ENCODE measurements around the gene CTNNBIP1. TPM values are rescaled to one million over a fixed set of nuclear protein-coding genes. Genes with fewer than 3 reads are reported as not detected.
A peak's percentile ranks its signal among the peaks of the same experiment; 100 is the strongest.

CTNNBIP1 gene
- total and polyA plus RNA-seq, 2 donors (not counting 3 experiments of a cell fraction or from before 2014, with no cell fraction given), result 26.6 to 31.7 TPM

- BruUV-seq (replicated peaks), result no TSS peak
- no peak for FAIRE-seq
Measured at GRCh38 chr1:9908871-9909233, 1.2 kb downstream of the CTNNBIP1 start.

More at GRCh38 chr1:9908871-9909233, 1.2 kb downstream of the CTNNBIP1 start:
- H2AFZ ChIP-seq (ENCODE audit: low read depth, low read length), result no peak overlapping the region
- ChIA-PET CTCF (interaction anchor here (0.8 kb wide), 1 partner anchor 34 kb away, joined by 3 read pairs; the partner anchor contains the start of genes LZIC and NMNAT1), POLR2A (no interaction called here)
- no peak overlapping the region for H3K4me3 ChIP-seq (replicated peaks in 1 of 3; ENCODE audit: insufficient read depth in 1 of 3, low read depth in 1 of 3, low read length in 3 of 3)
- H3K4me2 ChIP-seq (ENCODE audit: insufficient read depth, low read length), result peak overlapping the region; percentile 76
- no peaks in the 10 kb centered on the region for H3K9me3 ChIP-seq (replicated peaks; ENCODE audit: control insufficient read depth, insufficient read depth, low read length)
- no peak overlapping the region for H3K9ac ChIP-seq (replicated peaks; ENCODE audit: extremely low read depth, insufficient read depth, low read length)
- DNase-seq (ENCODE audit: low read depth, low spot score), result no peak
- no peak for TF ChIP-seq FOS (IDR thresholded peaks at IDR 0.05; ENCODE audit: borderline replicate concordance, insufficient read depth, low read length)
- no peak for TF ChIP-seq MYC (IDR thresholded peaks at IDR 0.05; ENCODE audit: low read depth, low read length)
- no peak for TF ChIP-seq POLR2AphosphoS5 (IDR thresholded peaks at IDR 0.05; ENCODE audit: insufficient read depth, low read depth, low read length)
- no peak for TF ChIP-seq POLR2A (IDR thresholded peaks at IDR 0.05; ENCODE audit: low read depth, low read length)
- no peak for TF ChIP-seq GATA2 (IDR thresholded peaks at IDR 0.05; ENCODE audit: insufficient read depth, insufficient read length, low read depth, low read length)
- TF ChIP-seq MAX (IDR thresholded peaks at IDR 0.05; ENCODE audit: insufficient read depth, insufficient read length), result no peak
- TF ChIP-seq EZH2 (IDR thresholded peaks at IDR 0.05; ENCODE audit: borderline replicate concordance, low read depth, low read length, severe bottlenecking), result no peak
- TF ChIP-seq JUN (IDR thresholded peaks at IDR 0.05; ENCODE audit: borderline replicate concordance, insufficient read depth, insufficient read length, low read depth), result no peak
- TF ChIP-seq CTCF (IDR thresholded peaks at IDR 0.05; ENCODE audit: extremely low read depth in 1 of 2, insufficient read depth in 1 of 2, low read depth in 1 of 2, low read length in 2 of 2), result no peak
- H3K9me1 ChIP-seq (replicated peaks; ENCODE audit: control insufficient read depth, extremely low read depth, insufficient read depth, low read length), result no peaks in the 10 kb centered on the region
- H3K27ac ChIP-seq (ENCODE audit: insufficient read depth, low read depth, low read length), result no peak overlapping the region
- H3K4me1 ChIP-seq (ENCODE audit: control insufficient read depth, extremely low read depth, insufficient read depth, low read length), result peaks cover 11% of the 10 kb centered on the region
- H3K79me2 ChIP-seq (ENCODE audit: control insufficient read depth, insufficient read depth, low read length), result peaks cover 5% of the 10 kb centered on the region
- no peaks in the 10 kb centered on the region for H3K27me3 ChIP-seq (ENCODE audit: control insufficient read depth in 2 of 2, insufficient read depth in 2 of 2, low read length in 2 of 2)
- dilution Hi-C loops (cut with MboI; ENCODE audit: extremely low pct_ligation_motif_present, low sequenced_read_pairs), result no loop called here
- intact Hi-C loops (cut with micrococcal nuclease), result no loop called here
- no peaks in the 10 kb centered on the region for H4K20me1 ChIP-seq (replicated peaks; ENCODE audit: control insufficient read depth, extremely low read depth, insufficient read depth, low read length)
- no peaks in the 10 kb centered on the region for H3K36me3 ChIP-seq (ENCODE audit: control insufficient read depth in 2 of 2, extremely low read depth in 1 of 2, insufficient read depth in 2 of 2, low read length in 2 of 2)
